ENCODE data around the gene FXYD6. TPM values are rescaled to one million over a fixed set of nuclear protein-coding genes. Genes with fewer than 3 reads are reported as not detected.
"Not testable (repeated sequence)": the region's sequence is repeated elsewhere in the genome, so short reads cannot be mapped to it uniquely, and the experiment has no call there.

FXYD6 gene
- total RNA-seq, 1 donor from 2014 or later = 95.6 TPM

DNA sequence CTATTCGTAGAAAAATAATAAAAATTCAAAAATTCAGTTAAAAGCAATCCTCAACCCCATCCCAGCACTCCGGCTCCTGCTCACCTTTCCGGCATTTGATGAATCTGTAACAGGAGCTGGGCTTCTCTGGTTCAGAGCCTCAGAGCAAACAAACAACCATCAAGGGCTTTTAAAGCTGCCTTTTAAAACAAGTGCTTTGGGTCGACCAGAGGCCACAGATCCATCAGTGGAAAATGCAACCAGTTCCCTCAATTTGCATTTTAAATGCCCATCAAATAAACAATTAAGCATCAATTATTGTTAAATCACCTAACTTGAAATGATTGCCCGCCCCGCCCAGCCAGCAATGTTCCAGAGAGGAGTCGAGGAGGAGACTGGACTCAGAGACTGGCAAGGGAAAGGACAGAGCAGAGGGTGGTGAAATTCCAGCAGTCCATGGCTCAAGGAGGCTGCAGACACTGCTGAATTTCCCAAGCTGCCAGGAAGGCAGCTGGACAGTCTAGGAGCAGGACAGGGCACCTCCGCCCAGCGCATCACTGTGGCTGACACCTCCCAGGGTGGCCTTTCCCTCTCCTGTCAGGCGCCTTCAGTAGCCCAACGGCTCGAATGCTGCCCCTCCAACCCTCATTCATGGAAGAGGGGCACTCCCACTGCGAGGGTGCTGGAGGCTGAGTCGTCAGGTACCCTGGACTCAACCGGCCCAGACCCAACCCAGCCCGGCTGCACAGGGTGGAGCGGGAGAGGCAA is 7.5 kb downstream of the FXYD6 start:
- Histone ChIP-seq H3K36me3 (no peaks in the 10 kb centered on the region), H3F3A (ENCODE audit: low read depth) (no peaks in the 10 kb centered on the region), H2AFZ (replicated peaks) (no peak overlapping the region), H3K79me2 (ENCODE audit: low read depth) (peaks cover 100% of the 10 kb centered on the region), H3K4me2 (peak overlapping the region; percentile 71), H3K9ac (no peak overlapping the region), H4K20me1 (ENCODE audit: low read depth) (peaks cover 99% of the 10 kb centered on the region), H3K4me3 (no peak overlapping the region), H3K27ac (no peak overlapping the region), H3K27me3 (no peaks in the 10 kb centered on the region), H3K9me3 (ENCODE audit: low read depth) (no peaks in the 10 kb centered on the region), H3K4me1 (peaks cover 41% of the 10 kb centered on the region)
- Mint-ChIP-seq H3K27me3 (ENCODE audit: insufficient read depth, low read depth) (peaks cover 8% of the 10 kb centered on the region), H3K4me3 (no peak overlapping the region), H3K27ac (no peak overlapping the region), H3K9me3 (no peaks in the 10 kb centered on the region), H3K36me3 (peaks cover 18% of the 10 kb centered on the region), H3K4me1 (peaks cover 43% of the 10 kb centered on the region)
- TF ChIP-seq EZH2phosphoT487 (IDR thresholded peaks at IDR 0.05) = no peak
- TF ChIP-seq EZH2 (IDR thresholded peaks at IDR 0.05) = no peak
- TF ChIP-seq, protein P1, sequence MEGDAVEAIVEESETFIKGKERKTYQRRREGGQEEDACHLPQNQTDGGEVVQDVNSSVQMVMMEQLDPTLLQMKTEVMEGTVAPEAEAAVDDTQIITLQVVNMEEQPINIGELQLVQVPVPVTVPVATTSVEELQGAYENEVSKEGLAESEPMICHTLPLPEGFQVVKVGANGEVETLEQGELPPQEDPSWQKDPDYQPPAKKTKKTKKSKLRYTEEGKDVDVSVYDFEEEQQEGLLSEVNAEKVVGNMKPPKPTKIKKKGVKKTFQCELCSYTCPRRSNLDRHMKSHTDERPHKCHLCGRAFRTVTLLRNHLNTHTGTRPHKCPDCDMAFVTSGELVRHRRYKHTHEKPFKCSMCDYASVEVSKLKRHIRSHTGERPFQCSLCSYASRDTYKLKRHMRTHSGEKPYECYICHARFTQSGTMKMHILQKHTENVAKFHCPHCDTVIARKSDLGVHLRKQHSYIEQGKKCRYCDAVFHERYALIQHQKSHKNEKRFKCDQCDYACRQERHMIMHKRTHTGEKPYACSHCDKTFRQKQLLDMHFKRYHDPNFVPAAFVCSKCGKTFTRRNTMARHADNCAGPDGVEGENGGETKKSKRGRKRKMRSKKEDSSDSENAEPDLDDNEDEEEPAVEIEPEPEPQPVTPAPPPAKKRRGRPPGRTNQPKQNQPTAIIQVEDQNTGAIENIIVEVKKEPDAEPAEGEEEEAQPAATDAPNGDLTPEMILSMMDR (IDR thresholded peaks at IDR 0.05) = no peak
- no peak for DNase-seq (ENCODE audit: low spot score)

DNA sequence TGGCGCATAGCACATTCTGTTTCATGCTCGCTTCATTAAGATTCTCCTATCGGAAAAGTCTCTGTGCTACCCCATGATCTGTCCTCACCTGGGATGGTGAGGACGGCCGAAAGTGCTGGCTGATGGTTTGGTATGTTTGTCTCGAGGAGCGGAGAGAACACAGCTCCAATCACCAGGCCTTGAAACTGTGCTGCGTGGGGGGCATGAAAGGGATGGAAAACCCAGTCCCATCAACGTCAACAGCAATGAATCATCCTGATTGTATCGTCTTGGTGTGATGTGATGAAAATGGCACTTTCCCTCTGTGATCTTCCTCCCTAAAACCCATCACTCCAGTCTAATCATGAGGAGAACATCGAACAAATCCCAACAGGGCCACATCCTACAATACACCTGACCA is 8.4 kb downstream of the FXYD6 start:
- Histone ChIP-seq H3K79me2 (ENCODE audit: low read depth) (peaks cover 100% of the 10 kb centered on the region), H3K36me3 (no peaks in the 10 kb centered on the region), H3K4me2 (peak overlapping the region; percentile 22), H3K4me3 (no peak overlapping the region), H3F3A (ENCODE audit: low read depth) (no peaks in the 10 kb centered on the region), H3K9ac (no peak overlapping the region), H4K20me1 (ENCODE audit: low read depth) (peaks cover 99% of the 10 kb centered on the region), H3K4me1 (peaks cover 32% of the 10 kb centered on the region), H3K27me3 (no peaks in the 10 kb centered on the region), H3K9me3 (ENCODE audit: low read depth) (no peaks in the 10 kb centered on the region), H3K27ac (no peak overlapping the region), H2AFZ (replicated peaks) (no peak overlapping the region)
- Mint-ChIP-seq H3K27ac (no peak overlapping the region), H3K27me3 (ENCODE audit: insufficient read depth, low read depth) (peaks cover 7% of the 10 kb centered on the region), H3K36me3 (peaks cover 18% of the 10 kb centered on the region), H3K9me3 (no peaks in the 10 kb centered on the region), H3K4me3 (no peak overlapping the region), H3K4me1 (peaks cover 39% of the 10 kb centered on the region)
- no peak for DNase-seq (ENCODE audit: low spot score)
- no peak for TF ChIP-seq EZH2 (IDR thresholded peaks at IDR 0.05)
- TF ChIP-seq, protein P1 (IDR thresholded peaks at IDR 0.05) = no peak
- TF ChIP-seq EZH2phosphoT487 (IDR thresholded peaks at IDR 0.05) = no peak

GRCh38 chr11:117866526-117866925 is 9.9 kb downstream of the FXYD6 start:
- Histone ChIP-seq H3K4me1 (peaks cover 39% of the 10 kb centered on the region), H3F3A (ENCODE audit: low read depth) (peaks cover 8% of the 10 kb centered on the region), H3K4me3 (no peak overlapping the region), H3K27me3 (no peaks in the 10 kb centered on the region), H3K9ac (no peak overlapping the region), H3K79me2 (ENCODE audit: low read depth) (peaks cover 100% of the 10 kb centered on the region), H3K36me3 (no peaks in the 10 kb centered on the region), H3K9me3 (ENCODE audit: low read depth) (no peaks in the 10 kb centered on the region), H3K4me2 (no peak overlapping the region), H4K20me1 (ENCODE audit: low read depth) (peaks cover 99% of the 10 kb centered on the region), H3K27ac (no peak overlapping the region), H2AFZ (replicated peaks) (no peak overlapping the region)
- H3K9me3 Mint-ChIP-seq = no peaks in the 10 kb centered on the region
- TF ChIP-seq, protein P1 (IDR thresholded peaks at IDR 0.05) = no peak
- TF ChIP-seq EZH2 (IDR thresholded peaks at IDR 0.05) = no peak
- peaks cover 47% of the 10 kb centered on the region for H3K4me1 Mint-ChIP-seq
- no peak overlapping the region for H3K27ac Mint-ChIP-seq
- DNase-seq (ENCODE audit: low spot score) = no peak
- H3K27me3 Mint-ChIP-seq (ENCODE audit: insufficient read depth, low read depth) = peaks cover 6% of the 10 kb centered on the region
- no peak overlapping the region for H3K4me3 Mint-ChIP-seq
- H3K36me3 Mint-ChIP-seq = peaks cover 17% of the 10 kb centered on the region

GRCh38 chr11:117865546-117865945 is 10.9 kb downstream of the FXYD6 start:
- Mint-ChIP-seq H3K36me3 (peaks cover 17% of the 10 kb centered on the region), H3K4me1 (peaks cover 50% of the 10 kb centered on the region)
- DNase-seq (ENCODE audit: low spot score); H3K36me3 ChIP-seq; H3K9ac ChIP-seq; H3K27me3 ChIP-seq; H3K27ac ChIP-seq; H3K9me3 ChIP-seq (ENCODE audit: low read depth); H3K4me3 ChIP-seq; H3K27ac Mint-ChIP-seq; H3K4me2 ChIP-seq; H2AFZ ChIP-seq (replicated peaks); H3K4me3 Mint-ChIP-seq; H3K9me3 Mint-ChIP-seq; H3K27me3 Mint-ChIP-seq (ENCODE audit: insufficient read depth, low read depth): not testable (repeated sequence)
- Histone ChIP-seq H3F3A (ENCODE audit: low read depth) (peaks cover 16% of the 10 kb centered on the region), H4K20me1 (ENCODE audit: low read depth) (peaks cover 99% of the 10 kb centered on the region), H3K79me2 (ENCODE audit: low read depth) (peaks cover 96% of the 10 kb centered on the region), H3K4me1 (peaks cover 39% of the 10 kb centered on the region)

Data from neural progenitor cell (in vitro differentiated cells).